ENCODE data around the gene PLOD3.
"Not testable (repeated sequence)": the region's sequence is repeated elsewhere in the genome, so short reads cannot be mapped to it uniquely, and the experiment has no call there.

PLOD3 gene

GRCh38 chr7:101200862-101201599, 16.4 kb downstream of the PLOD3 start, which contains the start of gene MOGAT3:
MOGAT3 (minus strand) TSS chr7:101201036; CDS start chr7:101200854, 182 bp downstream.
- DNase-seq (ENCODE audit: low read depth in 1 of 2, low spot score in 1 of 2), result no peak

DNA sequence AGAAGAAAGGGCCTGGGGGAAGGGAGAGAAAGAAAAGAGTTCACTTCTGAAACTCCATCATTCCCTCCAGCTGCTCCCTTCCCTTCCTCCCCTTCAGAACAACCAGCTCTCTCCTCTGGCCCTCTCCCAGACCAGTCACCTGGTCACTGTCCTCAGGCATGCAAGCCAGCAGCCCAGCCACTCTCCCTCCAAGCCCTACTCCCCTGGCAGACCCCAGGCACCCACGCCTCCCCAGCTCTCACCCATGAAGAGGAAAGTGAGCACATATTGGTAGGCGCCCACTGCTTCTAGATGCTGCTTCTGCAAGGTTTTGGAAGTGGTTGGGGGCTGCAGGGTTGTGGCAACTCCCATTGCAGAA, 16.9 kb downstream of the PLOD3 start:
- no peak for DNase-seq (ENCODE audit: low read depth in 1 of 2, low spot score in 1 of 2)
- in situ Hi-C loops (cut with HindIII; ENCODE audit: low pct_unique_long_range_greater_than_20kb, low sequenced_read_pairs), result no loop called here
- TF ChIP-seq JUND (IDR thresholded peaks at IDR 0.05; ENCODE audit: low read depth), result no peak

More at GRCh38 chr7:101200862-101201599, 16.4 kb downstream of the PLOD3 start, which contains the start of gene MOGAT3:
- TF ChIP-seq JUND (IDR thresholded peaks at IDR 0.05; ENCODE audit: low read depth), result no peak
- in situ Hi-C loops (cut with HindIII; ENCODE audit: low pct_unique_long_range_greater_than_20kb, low sequenced_read_pairs), result no loop called here

DNA sequence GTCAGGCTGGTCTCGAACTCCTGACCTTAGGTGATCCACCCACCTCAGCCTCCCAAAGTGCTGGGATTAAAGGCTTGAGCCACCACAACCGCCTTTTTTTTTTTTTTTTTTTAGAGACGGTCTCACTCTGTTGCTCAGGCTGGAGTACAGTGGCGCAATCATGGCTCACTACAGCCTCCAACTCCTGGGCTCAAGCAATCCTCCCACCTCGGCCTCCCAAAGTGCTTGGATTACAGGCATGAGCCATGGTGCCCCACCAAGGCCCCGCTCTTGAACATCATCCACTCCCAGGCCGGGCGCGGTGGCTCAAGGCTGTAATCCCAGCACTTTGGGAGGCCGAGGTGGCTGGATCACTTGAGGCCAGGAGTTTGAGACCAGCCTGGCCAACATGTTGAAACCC, 17.9 kb downstream of the PLOD3 start:
- DNase-seq (ENCODE audit: low read depth in 1 of 2, low spot score in 1 of 2); in situ Hi-C loops (cut with HindIII; ENCODE audit: low pct_unique_long_range_greater_than_20kb, low sequenced_read_pairs): not testable (repeated sequence)

DNA sequence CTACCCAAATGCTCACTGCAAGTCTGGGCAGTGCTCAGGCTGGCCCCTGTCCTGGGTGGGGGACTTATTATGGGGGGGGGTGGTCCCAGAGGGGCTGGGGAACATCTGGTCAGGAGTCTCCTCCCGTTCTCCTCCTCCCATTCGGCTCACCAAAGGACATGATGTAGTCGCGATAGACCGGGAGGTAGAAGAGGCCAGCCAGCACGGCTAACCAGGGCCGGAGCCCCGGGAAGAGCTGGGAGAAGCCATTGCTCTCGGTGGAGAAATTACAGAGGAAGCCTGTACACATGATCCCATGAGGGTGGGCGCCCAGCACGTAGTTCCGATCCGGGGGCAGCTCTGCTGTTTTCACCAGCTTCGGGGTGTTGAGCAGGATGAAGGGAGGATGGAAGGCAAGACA, 18.9 kb downstream of the PLOD3 start:
- in situ Hi-C loops (cut with HindIII; ENCODE audit: low pct_unique_long_range_greater_than_20kb, low sequenced_read_pairs), result no loop called here
- TF ChIP-seq JUND (IDR thresholded peaks at IDR 0.05; ENCODE audit: low read depth), result no peak
- no peak for DNase-seq (ENCODE audit: low read depth in 1 of 2, low spot score in 1 of 2)

GRCh38 chr7:101197991-101198390, 19.4 kb downstream of the PLOD3 start:
- TF ChIP-seq JUND (IDR thresholded peaks at IDR 0.05; ENCODE audit: low read depth), result no peak
- DNase-seq (ENCODE audit: low read depth in 1 of 2, low spot score in 1 of 2), result no peak
- in situ Hi-C loops (cut with HindIII; ENCODE audit: low pct_unique_long_range_greater_than_20kb, low sequenced_read_pairs), result no loop called here

DNA sequence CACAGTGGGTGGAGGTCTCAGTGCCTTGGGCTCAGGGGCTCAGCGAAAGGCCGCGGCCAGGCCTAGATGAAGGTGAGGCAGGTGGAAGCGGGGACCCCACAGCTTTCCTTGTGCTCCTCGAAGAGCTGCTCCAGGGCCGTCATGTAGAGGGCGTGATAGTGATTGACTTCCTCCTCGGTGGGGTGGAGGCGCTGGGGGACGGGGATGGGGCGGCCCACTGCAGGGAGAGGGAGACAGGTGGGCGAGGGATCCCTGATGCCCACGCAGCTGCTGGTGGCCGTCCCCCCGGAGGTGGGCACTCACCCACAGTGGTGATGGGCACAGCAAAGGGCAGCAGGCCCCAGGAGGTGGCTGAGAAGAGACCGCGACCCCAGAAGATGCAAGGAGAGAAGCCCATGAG, 21.5 kb downstream of the PLOD3 start:
- no peak for TF ChIP-seq JUND (IDR thresholded peaks at IDR 0.05; ENCODE audit: low read depth)
- in situ Hi-C loops (cut with HindIII; ENCODE audit: low pct_unique_long_range_greater_than_20kb, low sequenced_read_pairs), result no loop called here
- DNase-seq (ENCODE audit: low read depth in 1 of 2, low spot score in 1 of 2), result no peak

DNA sequence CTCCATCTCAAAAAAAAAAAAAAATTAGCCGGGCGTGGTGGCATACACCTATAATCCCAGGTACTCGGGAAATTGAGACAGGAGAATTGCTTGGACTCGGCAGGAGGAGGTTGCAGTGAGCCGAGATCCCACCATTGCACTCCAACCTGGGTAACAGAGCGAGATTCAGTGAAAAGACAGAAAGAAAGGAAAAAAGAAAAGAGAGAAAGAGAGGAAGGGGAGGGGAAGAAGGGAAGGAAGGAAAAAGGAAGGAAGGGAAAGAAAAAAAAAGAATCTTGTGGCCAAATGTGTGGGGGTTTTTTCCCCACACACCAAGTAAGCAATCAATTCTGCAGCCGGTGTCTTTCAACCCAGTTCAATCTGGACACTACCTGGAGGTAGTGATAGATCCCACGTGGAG, 28.3 kb downstream of the PLOD3 start:
- no peak for TF ChIP-seq JUND (IDR thresholded peaks at IDR 0.05; ENCODE audit: low read depth)
- DNase-seq (ENCODE audit: low read depth in 1 of 2, low spot score in 1 of 2), result no peak
- in situ Hi-C loops (cut with HindIII; ENCODE audit: low pct_unique_long_range_greater_than_20kb, low sequenced_read_pairs), result no loop called here

- in situ Hi-C loops (cut with HindIII; ENCODE audit: low pct_unique_long_range_greater_than_20kb, low sequenced_read_pairs), result no loop called here
- no peak for TF ChIP-seq JUND (IDR thresholded peaks at IDR 0.05; ENCODE audit: low read depth)
- no peak for DNase-seq (ENCODE audit: low read depth in 1 of 2, low spot score in 1 of 2)
Measured at GRCh38 chr7:101186844-101187428, 30.4 kb downstream of the PLOD3 start.

DNA sequence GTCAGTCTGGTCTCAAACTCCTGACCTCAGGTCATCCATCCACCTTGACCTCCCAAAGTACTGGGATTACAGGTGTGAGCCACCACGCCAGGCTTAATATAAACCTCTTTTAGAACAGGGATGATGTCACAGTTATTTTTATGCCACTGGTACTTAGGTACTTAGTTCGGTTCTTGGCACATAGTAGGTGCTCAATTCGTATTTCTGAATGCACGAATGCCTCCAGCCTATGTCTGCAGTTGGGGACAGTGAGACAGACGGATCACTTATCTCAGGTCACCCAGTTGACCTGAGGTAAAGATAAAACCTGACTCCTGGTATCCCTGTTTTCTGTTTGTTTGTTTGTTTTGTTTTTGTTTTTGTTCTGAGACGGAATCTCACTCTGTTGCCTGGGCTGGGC, 31.2 kb downstream of the PLOD3 start:
- in situ Hi-C loops (cut with HindIII; ENCODE audit: low pct_unique_long_range_greater_than_20kb, low sequenced_read_pairs), result no loop called here
- no peak for DNase-seq (ENCODE audit: low read depth in 1 of 2, low spot score in 1 of 2)
- TF ChIP-seq JUND (IDR thresholded peaks at IDR 0.05; ENCODE audit: low read depth), result no peak

GRCh38 chr7:101185258-101185839, 32.0 kb downstream of the PLOD3 start:
- no peak for TF ChIP-seq JUND (IDR thresholded peaks at IDR 0.05; ENCODE audit: low read depth)
- DNase-seq (ENCODE audit: low read depth in 1 of 2, low spot score in 1 of 2), result no peak
- in situ Hi-C loops (cut with HindIII; ENCODE audit: low pct_unique_long_range_greater_than_20kb, low sequenced_read_pairs), result no loop called here

- DNase-seq (ENCODE audit: low read depth in 1 of 2, low spot score in 1 of 2), result no peak
- no peak for TF ChIP-seq JUND (IDR thresholded peaks at IDR 0.05; ENCODE audit: low read depth)
- in situ Hi-C loops (cut with HindIII; ENCODE audit: low pct_unique_long_range_greater_than_20kb, low sequenced_read_pairs), result no loop called here
Measured at GRCh38 chr7:101180130-101180755, 37.1 kb downstream of the PLOD3 start, which contains the start of gene NAT16. NAT16 (minus strand) TSS chr7:101180293; CDS start chr7:101174807, 5,486 bp downstream.

- DNase-seq (ENCODE audit: low read depth in 1 of 2, low spot score in 1 of 2), result no peak
- TF ChIP-seq JUND (IDR thresholded peaks at IDR 0.05; ENCODE audit: low read depth), result no peak
- in situ Hi-C loops (cut with HindIII; ENCODE audit: low pct_unique_long_range_greater_than_20kb, low sequenced_read_pairs), result no loop called here
Measured at GRCh38 chr7:101179713-101180112, 37.7 kb downstream of the PLOD3 start.

- in situ Hi-C loops (cut with HindIII; ENCODE audit: low pct_unique_long_range_greater_than_20kb, low sequenced_read_pairs), result no loop called here
- TF ChIP-seq JUND (IDR thresholded peaks at IDR 0.05; ENCODE audit: low read depth), result no peak
- DNase-seq (ENCODE audit: low read depth in 1 of 2, low spot score in 1 of 2), result no peak
Measured at GRCh38 chr7:101179117-101179516, 38.3 kb downstream of the PLOD3 start.

All from T47D (cell line).